LNCAP (cell line): ENCODE results near the gene C3orf62.

Experiments
- CTCF ChIP-seq: fragments of 450-650 bp; IDR thresholded peaks from 2 replicates; pipeline ENCODE4 v1.5.1; 2017; ENCODE audit warnings: mild to moderate bottlenecking

The C3orf62 gene

GRCh38 chr3:49278548-49278947 is 1.5 kb upstream of the C3orf62 start:
- TF ChIP-seq CTCF = no peak

- TF ChIP-seq CTCF = no peak
Observed at GRCh38 chr3:49277383-49277775, 347 bp upstream of the C3orf62 start.

- no peak for TF ChIP-seq CTCF
Observed at GRCh38 chr3:49273825-49274532, 3.1 kb downstream of the C3orf62 start.

- TF ChIP-seq CTCF = no peak
Observed at GRCh38 chr3:49271047-49271446, 6.0 kb downstream of the C3orf62 start.

GRCh38 chr3:49270156-49270500 is 6.9 kb downstream of the C3orf62 start:
- no peak for TF ChIP-seq CTCF

GRCh38 chr3:49269443-49270155 is 7.4 kb downstream of the C3orf62 start:
- TF ChIP-seq CTCF = no peak

- no peak for TF ChIP-seq CTCF
Observed at GRCh38 chr3:49266410-49267095, 10.5 kb downstream of the C3orf62 start.
